H1 (cell line): ENCODE measurements around the gene SF3B3. TPM values are rescaled to one million over a fixed set of nuclear protein-coding genes. Genes with fewer than 3 reads are reported as not detected.

Experiments
- CTCF ChIA-PET: fragments of 300-600 bp; sonication (Branson Sonifier 250); formaldehyde crosslinking; loops from one replicate; lab custom pipeline; 2021; ENCODE audit not compliant: partially characterized antibody; lab: Charles Lee
- POLR2A ChIA-PET: fragments of 300-600 bp; sonication (Branson Sonifier 250); formaldehyde crosslinking; loops from one replicate; lab custom pipeline; 2021; ENCODE audit warnings: inconsistent platforms; ENCODE audit not compliant: partially characterized antibody; lab: Charles Lee
- DNase-seq, 2 experiments: peaks; one replicate each; pipeline versions ENCODE4 v3.0.0 to v3.0.0-alpha.2; 2010 to 2022; ENCODE audit warnings: low spot score in 2 of 2, low read depth in 1 of 2, mixed read lengths in 1 of 2
- FAIRE-seq: peaks from 2 replicates; lab custom pipeline; 2011; peaks lifted over from hg19 to GRCh38; lab: Jason Lieb, UNC
- H2AFZ ChIP-seq: 2 replicates; pipeline ENCODE4 v1.8.1; 2012; ENCODE audit warnings: low read length, inconsistent platforms
- H2AK5ac ChIP-seq: 2 replicates; pipeline ENCODE4 v1.6.1; 2013; ENCODE audit warnings: low read depth, low read length
- H2BK120ac ChIP-seq: replicated peaks from 2 replicates; pipeline ENCODE3; 2013; ENCODE audit warnings: low read depth, low read length, inconsistent platforms
- H2BK12ac ChIP-seq: 2 replicates; pipeline ENCODE4 v1.6.1; 2013; ENCODE audit warnings: low read depth, low read length
- H2BK15ac ChIP-seq: 2 replicates; pipeline ENCODE4 v1.6.1; 2013; ENCODE audit warnings: low read length
- H2BK20ac ChIP-seq: 2 replicates; pipeline ENCODE4 v1.6.1; 2013; ENCODE audit warnings: low read length
- H2BK5ac ChIP-seq: 2 replicates; pipeline ENCODE4 v1.6.1; 2013; ENCODE audit warnings: low read depth, low read length
- H3K14ac ChIP-seq: 2 replicates; pipeline ENCODE4 v1.6.1; 2013; ENCODE audit warnings: inconsistent platforms; ENCODE audit not compliant: insufficient read length
- H3K18ac ChIP-seq: 2 replicates; pipeline ENCODE4 v1.6.1; 2013; ENCODE audit warnings: low read length; ENCODE audit errors: extremely low read depth
- H3K23ac ChIP-seq: 2 replicates; pipeline ENCODE4 v1.6.1; 2013; ENCODE audit warnings: inconsistent platforms; ENCODE audit not compliant: insufficient read length
- H3K23me2 ChIP-seq: 2 replicates; pipeline ENCODE4 v1.6.1; 2013; ENCODE audit warnings: low read depth, low read length
- H3K27ac ChIP-seq: 2 replicates; pipeline ENCODE4 v1.6.1; 2011; ENCODE audit warnings: low read depth, low read length, inconsistent platforms
- H3K27me3 ChIP-seq, 4 experiments: replicated peaks in 1 of 4; 1 replicate in 1 of 4; 2 replicates in 3 of 4; pipeline versions ENCODE4 v1.6.1 to v1.8.1; 2011 to 2013; ENCODE audit warnings: low read length in 3 of 4, mild to moderate bottlenecking in 3 of 4, inconsistent platforms in 2 of 4, mixed read lengths in 2 of 4, moderate library complexity in 1 of 4; ENCODE audit not compliant: control insufficient read depth in 3 of 4, insufficient read depth in 3 of 4; ENCODE audit errors: extremely low read depth in 1 of 4
- H3K36me3 ChIP-seq, 4 experiments: 2 replicates each; pipeline versions ENCODE4 v1.6.1 to v1.8.1; 2011 to 2013; ENCODE audit warnings: mild to moderate bottlenecking in 4 of 4, low read length in 3 of 4, moderate library complexity in 2 of 4, control low read depth in 1 of 4, inconsistent platforms in 1 of 4; ENCODE audit not compliant: insufficient read depth in 4 of 4, control insufficient read depth in 2 of 4
- H3K4ac ChIP-seq: replicated peaks from 2 replicates; pipeline ENCODE3; 2013; ENCODE audit warnings: low read length, low read depth, mixed read lengths, inconsistent platforms; ENCODE audit not compliant: insufficient read length
- H3K4me1 ChIP-seq, 4 experiments: replicated peaks in 1 of 4; 1 replicate in 1 of 4; 2 replicates in 3 of 4; pipeline versions ENCODE4 v1.6.1 to v1.8.1; 2011 to 2013; ENCODE audit warnings: low read length in 3 of 4, inconsistent platforms in 2 of 4, mixed read lengths in 1 of 4; ENCODE audit not compliant: insufficient read depth in 4 of 4, control insufficient read depth in 3 of 4
- H3K4me2 ChIP-seq, 2 experiments: 2 replicates each; pipeline versions ENCODE4 v1.6.1 to v1.8.1; 2011 to 2013; ENCODE audit warnings: low read depth in 2 of 2, low read length in 2 of 2, control low read depth in 1 of 2, inconsistent platforms in 1 of 2, mild to moderate bottlenecking in 1 of 2; ENCODE audit not compliant: insufficient read depth in 1 of 2
- H3K4me3 ChIP-seq, 4 experiments: fragments of 200-600, 300-600 bp in 1 of 4; sonication (generic), shearing (Covaris generic), sonication (Bioruptor Twin) in 1 of 4; 2 replicates each; pipeline versions ENCODE4 v1.5.1 to v1.8.1; 2011 to 2016; ENCODE audit warnings: low read length in 4 of 4, low read depth in 3 of 4, control low read depth in 2 of 4, inconsistent platforms in 2 of 4, mild to moderate bottlenecking in 2 of 4, mixed read lengths in 1 of 4, moderate library complexity in 1 of 4; ENCODE audit not compliant: insufficient read depth in 2 of 4; ENCODE audit errors: extremely low read depth in 1 of 4
- H3K56ac ChIP-seq: replicated peaks from 2 replicates; pipeline ENCODE3; 2013; ENCODE audit warnings: low read depth, mild to moderate bottlenecking, mixed read lengths, low read length, inconsistent platforms; ENCODE audit not compliant: insufficient read length
- H3K79me1 ChIP-seq: 2 replicates; pipeline ENCODE4 v1.6.1; 2013; ENCODE audit warnings: low read depth, low read length, control low read depth
- H3K79me2 ChIP-seq, 2 experiments: 2 replicates each; pipeline versions ENCODE4 v1.6.1 to v1.8.1; 2012 to 2013; ENCODE audit warnings: low read length in 2 of 2, mild to moderate bottlenecking in 2 of 2, inconsistent platforms in 1 of 2; ENCODE audit not compliant: insufficient read depth in 2 of 2, control insufficient read depth in 1 of 2
- H3K9ac ChIP-seq, 4 experiments: replicated peaks in 1 of 4; 1 replicate in 1 of 4; 2 replicates in 3 of 4; pipeline versions ENCODE4 v1.6.1 to v1.8.1; 2011 to 2013; ENCODE audit warnings: low read depth in 3 of 4, low read length in 3 of 4, control low read depth in 2 of 4, mild to moderate bottlenecking in 2 of 4, moderate library complexity in 2 of 4, inconsistent platforms in 1 of 4; ENCODE audit errors: extremely low read depth in 1 of 4
- H3K9me3 ChIP-seq, 2 experiments: 2 replicates each; pipeline versions ENCODE4 v1.6.1 to v1.8.1; 2012 to 2013; ENCODE audit warnings: mild to moderate bottlenecking in 2 of 2, moderate library complexity in 2 of 2, control low read depth in 1 of 2, inconsistent platforms in 1 of 2, low read depth in 1 of 2, low read length in 1 of 2, mixed read lengths in 1 of 2; ENCODE audit not compliant: insufficient read depth in 2 of 2
- H4K20me1 ChIP-seq, 2 experiments: replicated peaks in 1 of 2; 2 replicates each; pipeline versions ENCODE3 to v1.8.1; 2011 to 2013; ENCODE audit warnings: inconsistent platforms in 2 of 2, low read length in 2 of 2, mild to moderate bottlenecking in 1 of 2; ENCODE audit not compliant: insufficient read depth in 2 of 2, control insufficient read depth in 1 of 2
- H4K5ac ChIP-seq: 2 replicates; pipeline ENCODE4 v1.6.1; 2013; ENCODE audit warnings: low read length, low read depth, mixed read lengths, inconsistent platforms; ENCODE audit not compliant: insufficient read length
- H4K8ac ChIP-seq: 2 replicates; pipeline ENCODE4 v1.8.0; 2013; ENCODE audit warnings: mild to moderate bottlenecking, moderate library complexity, low read length, inconsistent platforms; ENCODE audit not compliant: insufficient read depth; ENCODE audit errors: extremely low read depth
- H4K91ac ChIP-seq: replicated peaks from 2 replicates; pipeline ENCODE3; 2013; ENCODE audit warnings: low read length, mixed read lengths, inconsistent platforms; ENCODE audit not compliant: insufficient read length
- KDM5A ChIP-seq: fragments of 200-600 bp; IDR thresholded peaks from 2 replicates; pipeline ENCODE4 v1.7.1; 2012; ENCODE audit warnings: mild to moderate bottlenecking, low read length, inconsistent platforms, mixed read lengths
- POLR2A ChIP-seq, 2 experiments: IDR thresholded peaks; 1 replicate in 1 of 2; 2 replicates in 1 of 2; pipeline ENCODE4 v1.6.1; 2011; ENCODE audit warnings: low read depth in 2 of 2, low read length in 2 of 2, mild to moderate bottlenecking in 2 of 2; ENCODE audit errors: control extremely low read depth in 1 of 2
- WGBS, 2 experiments: shearing (Covaris generic) in 1 of 2; methylation state at CpG; one replicate each; pipeline versions ENCODE4 v1.1.6 to v1.1.7; 2013 to 2015; ENCODE audit warnings: low lambda C conversion rate in 2 of 2, mixed read lengths in 2 of 2, inconsistent platforms in 1 of 2, low coverage in 1 of 2, missing lambda C conversion rate in 1 of 2; ENCODE audit not compliant: insufficient replicate concordance in 2 of 2, insufficient coverage in 1 of 2, insufficient read length in 1 of 2; ENCODE audit errors: extremely low coverage in 1 of 2, missing lambda C conversion rate in 1 of 2; 5-methylcytosine and 5-hydroxymethylcytosine counted together
- polyA plus RNA-seq, 7 experiments: library from polyadenylated mRNA; depleted of rRNA in 3 of 7; stranded (reverse) in 5 of 7; unstranded in 2 of 7; fragments of >200 nt in 5 of 7; fragments of 200-250 nt in 2 of 7; gene quantifications; 1 replicate in 5 of 7; 2 replicates in 1 of 7; 4 replicates in 1 of 7; pipeline versions ENCODE4 v1.2.1 to v1.2.3, GENCODE V29; 2011 to 2013; ENCODE audit warnings: missing spikeins in 2 of 7, mixed read lengths in 2 of 7
- total RNA-seq: library from RNA; stranded (reverse); fragmentation: NEBNext Ultra II Directional; extraction: Animal tissue kit (Norgen Biotek cat#: 25700); gene quantifications from 2 replicates; pipeline ENCODE4 v1.2.1, GENCODE V29; 2021

The SF3B3 gene
- total and polyA plus RNA-seq, 2 of the 8 experiments (the other 6 are each of a cell fraction or from before 2014, with no cell fraction given): 241 to 521 TPM

- Histone ChIP-seq H2BK120ac (no peak overlapping the region), H3K4me3 (no peak overlapping the region), H3K23me2 (no peaks in the 10 kb centered on the region), H3K36me3 (peaks cover 73 to 100% (median 94%) of the 10 kb centered on the region in 4 experiments), H3K27ac (no peak overlapping the region), H3K4me1 (no peaks in the 10 kb centered on the region), H2AFZ (no peak overlapping the region), H3K4ac (no peak overlapping the region), H2BK5ac (no peak overlapping the region), H2AK5ac (no peak overlapping the region), H3K4me2 (no peak overlapping the region), H4K20me1 (peaks cover 10 to 22% of the 10 kb centered on the region in 2 experiments), H4K91ac (no peak overlapping the region), H3K9me3 (no peaks in the 10 kb centered on the region), H3K56ac (no peak overlapping the region), H4K5ac (no peak overlapping the region), H2BK12ac (no peak overlapping the region), H2BK15ac (no peak overlapping the region), H3K79me2 (no peaks in the 10 kb centered on the region; a peak in 1 of 4 replicates), H2BK20ac (no peak overlapping the region), H3K9ac (no peak overlapping the region), H3K14ac (no peak overlapping the region), H3K79me1 (peaks cover 2% of the 10 kb centered on the region; the same call in 1 of the 2 replicates), H3K27me3 (no peaks in the 10 kb centered on the region), H3K18ac (no peak overlapping the region), H3K23ac (no peak overlapping the region), H4K8ac (peak overlapping the region; percentile 22; the same call in 1 of the 2 replicates)
- ChIA-PET CTCF (interaction anchor here (1.1 to 4.5 kb wide), 6 partner anchors 10 to 194 kb away, joined by 3 to 25 read pairs (median 7); no protein-coding TSS in a partner anchor), POLR2A (interaction anchor here (0.6 to 27.1 kb wide), 7 partner anchors 7 to 90 kb away, joined by 3 to 525 read pairs (median 6); no protein-coding TSS in a partner anchor)
- TF ChIP-seq POLR2A (IDR thresholded peaks at IDR 0.05; ENCODE audit: control extremely low read depth in 1 of 2, low read depth in 2 of 2, low read length in 2 of 2): 0 out of 3 replicates have a peak, but pooled peaks of 1 of the 2 experiments have one; percentile 13
- TF ChIP-seq KDM5A: no peak
- FAIRE-seq (no peak), DNase-seq (no peak)
- 90% methylated on average over 7 of the region's 7 CpGs; no CpG with 5 or more reads in 1 of the 2 experiments for WGBS, 2 experiments
These were observed 40.0 kb downstream of the SF3B3 start for GRCh38 chr16:70563636-70564035.
